Activated CD4-positive, alpha-beta T cell treated with anti-CD3 and anti-CD28 coated beads for 48 hours (primary cell): ENCODE results near the gene SIGLEC7.
A peak's percentile ranks its signal among the peaks of the same experiment; 100 is the strongest.
"Not testable (repeated sequence)": the region's sequence is repeated elsewhere in the genome, so short reads cannot be mapped to it uniquely, and the experiment has no call there.

Experiments used
- DNase-seq: peaks from one replicate; pipeline ENCODE4 v3.0.0-alpha.2; 2020

The SIGLEC7 gene

GRCh38 chr19:51139299-51140014 is 2.6 kb upstream of the SIGLEC7 start:
- DNase-seq = no peak

DNA sequence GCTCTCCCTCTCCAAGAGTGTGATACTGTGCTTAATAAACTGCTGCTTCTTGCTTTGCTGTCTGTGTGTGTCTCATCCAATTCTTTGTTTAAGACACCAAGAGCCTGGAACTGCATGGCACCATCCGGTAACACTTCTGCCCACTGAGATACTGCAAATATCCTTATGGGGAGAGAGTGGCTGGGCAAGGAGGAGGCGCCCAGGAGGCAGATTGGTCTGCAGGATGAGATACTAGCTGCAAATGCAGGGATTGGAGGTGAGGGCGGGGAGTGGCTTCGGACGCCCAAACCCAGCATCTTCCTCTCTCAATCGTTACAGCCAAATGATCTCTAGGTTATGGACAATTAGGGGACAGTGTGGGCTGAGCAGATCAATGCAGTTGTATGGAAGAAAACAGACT is 1.7 kb upstream of the SIGLEC7 start:
- DNase-seq = no peak

- no peak for DNase-seq
Measured at GRCh38 chr19:51141181-51141580, 920 bp upstream of the SIGLEC7 start.

DNA sequence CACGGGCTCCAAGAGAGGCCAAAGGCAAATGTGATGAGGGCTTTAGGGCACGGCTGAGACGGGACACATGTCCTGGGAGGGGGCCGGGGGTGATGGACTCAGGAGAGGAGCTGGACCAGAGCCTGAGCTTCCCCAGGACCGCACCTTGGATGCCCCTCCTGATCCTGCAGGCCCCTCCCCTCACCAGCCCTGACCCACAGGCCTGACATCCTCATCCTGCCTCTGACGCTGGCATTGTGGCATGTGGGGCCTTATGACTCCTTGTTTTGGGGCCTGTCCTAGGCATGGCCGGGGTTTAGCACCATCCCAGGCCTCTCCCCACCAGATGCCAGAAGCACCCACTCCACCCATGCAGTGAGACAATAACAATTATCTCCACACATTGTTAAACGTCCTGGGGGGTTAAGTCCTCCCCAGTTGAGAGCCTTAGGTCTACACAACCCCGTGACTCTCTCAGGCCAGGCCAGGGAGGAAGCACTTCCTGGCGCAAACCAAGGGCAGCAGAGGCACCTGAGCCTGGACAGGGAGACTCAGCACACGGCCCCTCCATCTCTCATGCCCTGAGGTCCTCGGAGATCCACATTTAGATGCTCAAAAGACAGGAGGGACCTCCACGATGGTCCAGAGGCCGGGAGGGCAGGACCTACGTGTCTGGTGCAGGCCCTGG is 841 bp downstream of the SIGLEC7 start:
- not testable (repeated sequence) for DNase-seq

- no peak for DNase-seq
Measured at GRCh38 chr19:51143486-51143885, 1.4 kb downstream of the SIGLEC7 start.

GRCh38 chr19:51144482-51145045 is 2.5 kb downstream of the SIGLEC7 start:
- no peak for DNase-seq

- DNase-seq = no peak
Measured at GRCh38 chr19:51145916-51146493, 3.9 kb downstream of the SIGLEC7 start.

DNA sequence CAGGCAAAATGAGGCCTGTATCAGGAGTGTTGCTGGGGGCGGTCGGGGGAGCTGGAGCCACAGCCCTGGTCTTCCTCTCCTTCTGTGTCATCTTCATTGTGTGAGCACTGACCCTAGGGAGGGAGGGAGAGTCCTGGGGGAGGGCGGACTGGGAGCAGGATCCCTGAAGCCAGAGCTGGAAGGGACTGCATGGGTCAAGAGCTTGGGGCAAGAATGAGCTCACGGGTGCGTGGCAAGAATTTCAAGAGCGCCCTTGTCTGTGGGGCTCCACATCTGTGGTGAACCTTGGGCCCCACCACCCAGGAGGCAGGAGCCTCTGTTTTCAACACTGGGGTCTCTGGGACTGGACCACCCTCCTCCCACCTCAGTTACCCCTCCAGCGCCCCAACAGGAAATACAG is 4.7 kb downstream of the SIGLEC7 start:
- no peak for DNase-seq

DNA sequence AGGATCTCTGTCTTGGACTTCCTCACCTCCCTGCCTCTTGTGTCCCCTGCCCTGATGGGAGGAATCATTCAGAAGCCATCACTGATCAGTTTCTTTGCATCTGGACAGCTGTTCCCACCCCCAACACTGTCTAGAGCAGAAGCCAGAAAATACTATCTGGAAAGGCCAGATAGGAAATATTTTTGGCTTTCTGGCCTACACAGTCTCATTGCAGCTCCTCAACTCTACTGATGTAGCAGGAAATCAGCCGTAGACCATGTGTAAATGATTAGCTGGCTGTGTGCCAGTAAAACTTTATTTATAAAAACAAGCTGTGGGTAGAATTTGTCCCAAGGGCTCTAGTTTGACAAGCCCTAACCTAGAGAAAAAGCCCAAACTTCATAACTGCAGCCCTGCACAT is 5.6 kb downstream of the SIGLEC7 start:
- DNase-seq = no peak

DNA sequence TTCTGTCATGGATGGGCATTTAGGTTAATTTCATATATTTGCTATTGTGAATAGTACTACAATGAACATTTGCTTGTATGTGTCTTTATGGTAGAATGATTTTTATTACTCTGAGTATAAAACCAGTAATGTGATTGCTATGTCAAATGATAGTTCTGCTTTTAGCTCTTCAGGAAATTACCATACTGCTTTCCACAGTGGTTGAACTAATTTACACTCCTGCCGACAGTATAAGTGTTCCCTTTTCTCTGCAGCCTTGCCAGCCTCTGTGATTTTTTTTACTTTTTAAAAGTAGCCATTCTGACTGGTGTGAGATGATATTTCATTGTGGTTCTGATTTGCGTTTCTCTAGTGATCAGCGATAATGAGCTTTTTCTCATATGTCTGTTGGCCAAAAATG is 6.5 kb downstream of the SIGLEC7 start:
- DNase-seq = no peak

DNA sequence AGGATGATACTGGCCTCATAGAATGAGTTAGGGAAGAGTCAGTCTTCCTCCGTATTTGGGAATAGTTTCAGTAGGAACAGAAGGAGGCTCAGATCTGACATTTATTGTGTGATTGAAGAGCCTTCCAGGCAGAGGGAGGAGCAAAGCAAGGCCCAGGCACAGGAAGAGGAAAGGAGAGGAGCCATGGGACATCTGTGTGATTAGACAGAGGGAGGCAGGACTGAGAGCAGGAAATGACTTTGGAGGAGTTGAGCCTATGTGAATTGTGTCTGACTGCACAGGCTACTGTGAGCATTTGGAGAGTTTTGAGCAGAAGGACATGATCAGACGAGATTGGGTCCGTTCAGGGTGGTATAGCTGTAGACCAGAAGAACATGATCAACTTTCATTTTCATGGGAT is 8.5 kb downstream of the SIGLEC7 start:
- DNase-seq = no peak

DNA sequence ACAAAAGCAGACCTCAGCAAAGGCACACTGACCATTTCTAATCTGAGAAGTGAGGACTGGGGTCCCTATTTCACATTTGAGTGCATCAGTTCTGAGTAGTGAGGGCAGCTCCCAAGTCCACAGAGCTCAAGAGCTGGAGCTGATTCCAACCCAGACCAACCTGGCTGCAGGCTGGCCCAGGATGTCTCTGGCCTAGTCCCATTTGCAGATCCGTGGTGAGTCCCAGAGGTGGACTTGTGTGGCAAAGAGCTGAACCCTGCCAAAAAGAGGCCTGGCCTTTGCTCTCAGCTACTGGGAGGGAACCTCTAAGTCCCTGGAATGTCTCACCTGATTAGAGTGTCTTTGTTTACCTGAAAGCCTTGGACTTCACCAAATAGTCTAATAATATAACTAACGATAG is 14.6 kb downstream of the SIGLEC7 start:
- no peak for DNase-seq

GRCh38 chr19:51157265-51157664 is 15.2 kb downstream of the SIGLEC7 start:
- DNase-seq = no peak

- peak; percentile 92 for DNase-seq
Measured at GRCh38 chr19:51158474-51159129, 16.5 kb downstream of the SIGLEC7 start.

DNA sequence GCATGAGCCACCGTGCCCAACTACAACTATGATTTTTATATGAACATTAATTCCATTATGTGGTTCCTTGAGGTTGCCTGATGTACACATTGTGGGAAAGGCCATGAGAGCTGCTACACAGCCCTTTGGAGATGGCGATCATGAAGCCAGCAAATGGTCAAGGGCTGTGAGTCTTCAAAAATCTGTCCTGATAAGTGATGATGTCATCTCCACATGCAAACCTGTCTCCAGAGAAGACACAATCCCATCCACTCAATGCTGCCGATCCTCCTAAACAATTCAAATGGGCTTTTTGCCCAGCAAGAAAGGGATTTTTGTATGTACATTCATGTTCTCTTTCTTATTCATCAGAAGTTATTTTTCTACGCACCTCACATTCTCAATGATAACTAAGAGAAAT is 17.6 kb downstream of the SIGLEC7 start:
- no peak for DNase-seq

GRCh38 chr19:51161266-51161665 is 19.2 kb downstream of the SIGLEC7 start:
- no peak for DNase-seq

DNA sequence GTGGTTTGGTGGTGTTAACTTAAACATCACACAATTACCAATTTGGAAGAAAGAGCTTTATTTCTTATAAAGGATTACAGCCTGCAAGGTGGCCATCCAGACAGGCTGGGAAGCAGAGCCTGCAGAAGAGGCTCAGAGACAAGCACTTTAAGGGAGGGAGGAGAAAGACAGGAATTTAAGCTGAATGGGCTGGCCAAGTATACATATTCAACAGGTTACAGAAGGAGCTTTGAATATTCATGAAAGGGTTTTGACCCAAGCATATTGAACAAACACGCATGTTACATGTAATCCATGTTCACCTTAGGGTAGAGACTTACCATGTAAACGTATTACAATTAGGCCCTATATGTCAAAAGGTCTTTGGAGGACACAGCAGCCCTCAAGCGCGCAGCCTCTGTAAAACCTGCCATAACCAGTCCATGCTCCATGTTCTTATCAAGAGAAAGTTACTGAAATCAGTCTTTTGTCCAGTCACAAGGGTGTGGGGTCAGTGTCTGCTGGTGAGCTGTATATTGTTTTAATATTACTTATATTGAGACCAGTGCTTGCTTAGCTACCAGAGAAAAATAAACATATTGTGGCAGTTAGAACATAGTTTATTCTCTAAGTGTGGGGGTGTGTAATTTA is 19.9 kb downstream of the SIGLEC7 start:
- DNase-seq = no peak

- no peak for DNase-seq
Measured at GRCh38 chr19:51163257-51163656, 21.2 kb downstream of the SIGLEC7 start.

DNA sequence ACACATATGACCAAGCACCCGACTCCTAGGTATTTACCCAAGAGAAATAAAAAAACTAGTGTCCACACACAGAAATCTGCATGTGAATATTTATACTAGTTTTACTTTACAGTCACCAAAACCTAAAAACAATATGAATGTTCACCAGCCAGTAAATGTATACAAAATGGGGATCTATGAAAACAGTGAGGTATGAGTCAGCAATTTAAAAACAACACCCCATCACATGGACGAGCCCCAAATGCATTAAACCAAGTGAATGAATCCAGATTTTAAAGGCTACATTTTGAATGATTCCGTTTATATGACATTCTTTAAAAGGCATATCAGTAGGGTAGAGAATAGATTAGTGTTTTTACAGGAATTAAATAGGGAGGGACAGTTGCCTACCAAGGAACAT is 22.1 kb downstream of the SIGLEC7 start:
- no peak for DNase-seq

DNA sequence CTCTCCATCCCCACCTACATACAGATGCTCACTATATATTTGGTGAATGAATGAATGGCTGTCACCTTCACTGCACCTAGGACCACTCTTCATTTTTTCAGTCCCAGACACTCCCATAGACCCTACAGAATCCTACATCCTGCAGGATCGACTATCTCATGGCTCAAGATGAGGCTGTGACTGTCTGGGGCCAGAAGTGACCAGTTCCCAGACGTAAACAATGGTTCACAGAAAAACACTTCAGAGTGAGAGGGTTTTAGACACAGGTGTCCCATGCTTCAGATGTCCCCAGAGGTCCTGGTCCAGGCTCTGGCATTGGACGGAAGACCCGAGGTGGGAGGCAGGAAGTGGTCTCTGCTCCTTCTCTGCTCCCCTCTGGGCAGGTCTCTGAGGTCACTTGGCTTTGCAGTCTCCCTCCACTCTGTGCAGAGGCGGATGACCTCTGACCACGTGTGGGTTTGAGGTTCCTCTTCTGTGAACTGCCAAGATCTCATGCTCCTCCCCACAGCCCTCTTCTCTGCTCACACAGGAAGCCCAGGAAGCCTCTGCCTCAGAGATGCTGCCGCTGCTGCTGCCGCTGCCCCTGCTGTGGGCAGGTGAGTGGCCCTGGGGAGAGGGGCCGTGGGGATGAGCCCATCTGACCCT is 24.9 kb downstream of the SIGLEC7 start:
- DNase-seq = no peak

- DNase-seq = no peak
Measured at GRCh38 chr19:51168564-51169282, 26.6 kb downstream of the SIGLEC7 start.
